ENCODE data around the gene CCDC12. TPM values are rescaled to one million over a fixed set of nuclear protein-coding genes. Genes with fewer than 3 reads are reported as not detected.
A peak's percentile ranks its signal among the peaks of the same experiment; 100 is the strongest.

CCDC12 gene
- total and polyA plus RNA-seq, 3 donors from 2014 or later = 43.3 to 66.6 (median 59.6) TPM

DNA sequence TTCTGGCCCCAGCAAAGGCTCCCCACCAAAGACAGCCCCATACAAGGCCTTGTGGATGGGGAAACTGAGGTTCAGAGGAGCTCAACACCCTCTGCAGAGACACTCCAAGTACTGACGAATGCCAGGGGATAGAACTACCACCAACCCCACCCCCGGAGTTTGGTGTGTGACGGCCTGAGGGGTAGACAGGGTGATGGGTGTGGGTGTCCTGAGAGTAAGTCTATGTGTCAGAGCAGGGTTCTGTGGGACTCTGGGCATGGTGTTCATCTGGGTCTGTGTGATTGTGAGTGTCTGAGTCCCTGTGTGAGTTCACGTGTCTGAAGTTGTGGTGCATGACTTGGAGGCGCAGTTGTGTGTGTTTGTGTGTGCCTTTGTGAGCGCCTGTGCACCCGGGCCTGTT is 91.6 kb downstream of the CCDC12 start:
- 98% methylated on average over 5 to 7 of the region's 7 CpGs for WGBS, 2 donors
- no peak for DNase-seq
- intact Hi-C loops (cut with DNase I; ENCODE audit: low total_unique reads) = no loop called here
- Histone ChIP-seq H3K4me3 (no peak overlapping the region), H3K4me1 (peaks cover 8% of the 10 kb centered on the region), H3K9me3 (no peaks in the 10 kb centered on the region), H3K27ac (no peak overlapping the region), H3K36me3 (ENCODE audit: low read depth, missing control alignments) (no peaks in the 10 kb centered on the region), H3K27me3 (no peaks in the 10 kb centered on the region)
- TF ChIP-seq POLR2A (IDR thresholded peaks at IDR 0.05) (no peak), CTCF (IDR thresholded peaks at IDR 0.05) (no peak)

- no peak overlapping the region for H3K27ac ChIP-seq
- peaks cover 8% of the 10 kb centered on the region for H3K4me1 ChIP-seq
- intact Hi-C loops (cut with DNase I; ENCODE audit: low total_unique reads) = no loop called here
- no peak overlapping the region for H3K4me3 ChIP-seq
- no peaks in the 10 kb centered on the region for H3K36me3 ChIP-seq (ENCODE audit: low read depth, missing control alignments)
- WGBS, 2 donors = 53 to 57% methylated on average over 1 to 5 of the region's 5 CpGs
- H3K9me3 ChIP-seq = no peaks in the 10 kb centered on the region
- DNase-seq = no peak
- no peaks in the 10 kb centered on the region for H3K27me3 ChIP-seq
- TF ChIP-seq POLR2A (IDR thresholded peaks at IDR 0.05) (no peak), CTCF (IDR thresholded peaks at IDR 0.05) (no peak)
These were observed 92.1 kb downstream of the CCDC12 start for GRCh38 chr3:46884427-46884826.

DNA sequence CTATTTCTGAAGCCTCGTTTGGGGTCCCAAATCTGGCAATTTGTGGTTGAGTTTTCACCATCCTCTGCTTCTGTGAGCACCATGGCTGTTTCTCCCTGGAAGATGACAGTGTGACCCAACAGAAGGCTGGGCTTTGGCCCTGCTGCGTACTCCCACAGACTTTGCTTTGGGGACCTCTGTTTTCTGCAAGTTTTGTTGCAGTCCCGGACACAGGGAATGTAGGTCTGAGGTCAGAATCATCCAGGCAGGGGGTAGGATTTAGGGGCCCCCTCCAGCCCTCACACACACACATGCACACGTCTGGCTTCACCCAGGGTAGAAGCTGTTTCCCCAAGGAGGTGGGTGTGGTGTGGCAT is 92.7 kb downstream of the CCDC12 start:
- DNase-seq = no peak
- TF ChIP-seq POLR2A (IDR thresholded peaks at IDR 0.05) (no peak), CTCF (IDR thresholded peaks at IDR 0.05) (no peak)
- H3K27ac ChIP-seq = no peak overlapping the region
- no peaks in the 10 kb centered on the region for H3K36me3 ChIP-seq (ENCODE audit: low read depth, missing control alignments)
- no peaks in the 10 kb centered on the region for H3K9me3 ChIP-seq
- H3K4me3 ChIP-seq = peak overlapping the region in 1 of 2 donors; percentile 66
- intact Hi-C loops (cut with DNase I; ENCODE audit: low total_unique reads) = no loop called here
- H3K4me1 ChIP-seq = peaks cover 8% of the 10 kb centered on the region
- 42 to 53% methylated on average over 2 to 4 of the region's 4 CpGs for WGBS, 2 donors
- no peaks in the 10 kb centered on the region for H3K27me3 ChIP-seq

GRCh38 chr3:46883054-46883829 is 93.3 kb downstream of the CCDC12 start:
- H3K36me3 ChIP-seq (ENCODE audit: low read depth, missing control alignments) = no peaks in the 10 kb centered on the region
- H3K9me3 ChIP-seq = no peaks in the 10 kb centered on the region
- TF ChIP-seq POLR2A (IDR thresholded peaks at IDR 0.05) (no peak), CTCF (IDR thresholded peaks at IDR 0.05) (no peak)
- no peaks in the 10 kb centered on the region for H3K27me3 ChIP-seq
- peak overlapping the region; percentile 65 to 66 for H3K4me3 ChIP-seq
- peaks cover 8% of the 10 kb centered on the region for H3K4me1 ChIP-seq
- intact Hi-C loops (cut with DNase I; ENCODE audit: low total_unique reads) = no loop called here
- no peak for DNase-seq
- H3K27ac ChIP-seq = peak overlapping the region in 1 of 2 donors; percentile 68
- 2 to 6% methylated on average over 30 to 42 of the region's 78 CpGs for WGBS, 2 donors
